ENCODE results near the gene GPC6.

GPC6 gene

GRCh38 chr13:93230261-93230855, 3.8 kb downstream of the GPC6 start:
- no peaks in the 10 kb centered on the region for H3K9me3 ChIP-seq (ENCODE audit: control insufficient read depth in 2 of 2, low read length in 2 of 2)
- peaks cover 0 to 2% of the 10 kb centered on the region in 2 donors for H3K27me3 ChIP-seq (ENCODE audit: control insufficient read depth in 1 of 2, insufficient read depth in 2 of 2, low read length in 2 of 2)
- no peaks in the 10 kb centered on the region for H3K36me3 ChIP-seq (ENCODE audit: control insufficient read depth in 2 of 2, insufficient read depth in 2 of 2, low read length in 2 of 2)
- no peak overlapping the region for H3K27ac ChIP-seq (ENCODE audit: low read length)
- peaks cover 8% of the 10 kb centered on the region for H3K4me1 ChIP-seq (ENCODE audit: control insufficient read depth, insufficient read depth, low read length)
- H3K4me3 ChIP-seq (ENCODE audit: low read length in 2 of 2) = no peak overlapping the region
- H3K9ac ChIP-seq (ENCODE audit: low read length in 2 of 2) = peak overlapping the region in 1 of 2 donors; percentile 90

DNA sequence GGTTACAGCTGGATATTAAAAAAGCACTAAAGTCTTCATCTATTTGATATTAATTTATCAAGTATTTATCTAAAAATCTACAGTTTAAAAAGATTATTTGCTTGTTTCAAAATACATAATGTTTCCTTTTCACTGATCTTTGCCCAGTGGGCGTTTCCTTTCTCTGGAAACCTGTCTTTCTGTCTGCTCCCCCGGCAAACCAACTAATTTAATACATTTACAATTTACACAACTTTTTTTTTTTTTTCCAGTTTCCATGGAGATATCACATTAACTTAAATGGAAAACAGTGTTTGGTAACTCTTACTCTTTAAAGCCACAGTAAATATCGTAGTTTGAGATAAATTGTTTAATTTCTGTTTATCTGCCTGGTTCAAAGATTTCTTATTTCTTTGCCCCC, 5.3 kb downstream of the GPC6 start:
- Histone ChIP-seq H3K4me1 (ENCODE audit: control insufficient read depth, insufficient read depth, low read length) (peaks cover 3% of the 10 kb centered on the region), H3K9me3 (ENCODE audit: control insufficient read depth in 2 of 2, low read length in 2 of 2) (no peaks in the 10 kb centered on the region), H3K9ac (ENCODE audit: low read length in 2 of 2) (no peak overlapping the region), H3K36me3 (ENCODE audit: control insufficient read depth in 2 of 2, insufficient read depth in 2 of 2, low read length in 2 of 2) (no peaks in the 10 kb centered on the region), H3K27ac (ENCODE audit: low read length) (no peak overlapping the region), H3K27me3 (ENCODE audit: control insufficient read depth in 1 of 2, insufficient read depth in 2 of 2, low read length in 2 of 2) (peaks cover 0 to under 1% of the 10 kb centered on the region in 2 donors), H3K4me3 (ENCODE audit: low read length in 2 of 2) (no peak overlapping the region)

GRCh38 chr13:93233997-93234416, 7.4 kb downstream of the GPC6 start:
- no peak overlapping the region for H3K27ac ChIP-seq (ENCODE audit: low read length)
- no peak overlapping the region for H3K4me3 ChIP-seq (ENCODE audit: low read length in 2 of 2)
- no peaks in the 10 kb centered on the region for H3K36me3 ChIP-seq (ENCODE audit: control insufficient read depth in 2 of 2, insufficient read depth in 2 of 2, low read length in 2 of 2)
- no peaks in the 10 kb centered on the region for H3K27me3 ChIP-seq (ENCODE audit: control insufficient read depth in 1 of 2, insufficient read depth in 2 of 2, low read length in 2 of 2)
- H3K4me1 ChIP-seq (ENCODE audit: control insufficient read depth, insufficient read depth, low read length) = no peaks in the 10 kb centered on the region
- peaks cover 0 to 6% of the 10 kb centered on the region in 2 donors for H3K9me3 ChIP-seq (ENCODE audit: control insufficient read depth in 2 of 2, low read length in 2 of 2)
- H3K9ac ChIP-seq (ENCODE audit: low read length in 2 of 2) = no peak overlapping the region

DNA sequence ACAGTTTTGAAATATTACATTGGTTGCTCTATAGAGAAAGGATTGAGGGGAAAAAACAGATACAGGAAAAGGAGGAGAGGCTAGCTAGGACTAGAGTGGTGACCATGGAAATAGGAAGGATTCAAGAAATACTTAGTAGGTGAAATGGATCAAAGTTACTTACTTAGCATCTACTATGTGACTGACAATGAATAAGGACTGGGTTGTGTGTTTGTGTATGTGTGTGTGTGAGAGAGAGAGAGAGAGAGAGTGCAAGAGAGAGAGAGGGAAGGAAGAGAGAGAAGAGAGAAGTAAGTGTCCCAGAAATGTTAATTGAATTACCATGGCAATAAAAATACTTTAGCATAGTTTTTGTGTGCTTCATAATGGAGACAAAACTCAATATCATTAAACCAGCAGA, 7.9 kb downstream of the GPC6 start:
- Histone ChIP-seq H3K36me3 (ENCODE audit: control insufficient read depth in 2 of 2, insufficient read depth in 2 of 2, low read length in 2 of 2) (no peaks in the 10 kb centered on the region), H3K27me3 (ENCODE audit: control insufficient read depth in 1 of 2, insufficient read depth in 2 of 2, low read length in 2 of 2) (no peaks in the 10 kb centered on the region), H3K9ac (ENCODE audit: low read length in 2 of 2) (no peak overlapping the region), H3K27ac (ENCODE audit: low read length) (no peak overlapping the region), H3K4me1 (ENCODE audit: control insufficient read depth, insufficient read depth, low read length) (no peaks in the 10 kb centered on the region), H3K9me3 (ENCODE audit: control insufficient read depth in 2 of 2, low read length in 2 of 2) (peaks cover 0 to 8% of the 10 kb centered on the region in 2 donors), H3K4me3 (ENCODE audit: low read length in 2 of 2) (no peak overlapping the region)

DNA sequence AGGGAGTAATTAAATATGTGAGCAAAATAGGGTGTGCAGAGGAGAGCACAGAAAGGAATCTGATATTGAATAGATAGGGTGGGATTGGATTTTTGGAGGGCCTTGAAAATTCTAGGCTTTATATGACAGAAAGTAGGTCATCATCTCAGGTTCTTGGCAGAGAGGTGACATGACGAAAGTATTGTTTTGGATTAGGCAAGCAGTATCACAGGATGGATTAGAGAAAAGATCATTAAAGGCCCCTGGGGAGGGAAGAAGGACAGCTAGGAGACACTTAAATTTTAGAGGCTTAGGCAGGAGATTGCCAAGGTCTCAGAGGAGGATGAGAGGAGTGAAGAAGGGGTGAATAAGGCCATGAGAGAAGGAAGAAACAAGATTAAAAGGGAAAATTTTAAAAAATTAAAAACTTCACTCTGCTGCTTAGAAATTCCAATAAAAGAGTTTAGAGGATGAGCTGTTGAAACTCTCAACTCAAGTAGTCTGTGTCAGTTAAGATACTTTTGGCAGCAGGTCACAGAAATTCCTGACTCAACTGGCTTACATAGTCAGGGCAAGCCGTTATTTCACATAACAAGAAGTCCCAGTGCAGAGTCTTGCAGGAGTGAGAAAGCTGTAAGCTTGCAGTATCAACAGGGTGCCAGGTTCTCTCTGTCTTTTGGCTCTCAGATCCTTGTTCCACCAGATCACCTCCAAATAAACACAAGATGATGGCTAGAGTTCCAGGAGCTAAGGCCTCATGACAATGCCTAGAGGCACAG, 8.8 kb downstream of the GPC6 start:
- Histone ChIP-seq H3K36me3 (ENCODE audit: control insufficient read depth in 2 of 2, insufficient read depth in 2 of 2, low read length in 2 of 2) (no peaks in the 10 kb centered on the region), H3K9ac (ENCODE audit: low read length in 2 of 2) (no peak overlapping the region), H3K27ac (ENCODE audit: low read length) (no peak overlapping the region), H3K9me3 (ENCODE audit: control insufficient read depth in 2 of 2, low read length in 2 of 2) (peaks cover 0 to 8% of the 10 kb centered on the region in 2 donors), H3K4me1 (ENCODE audit: control insufficient read depth, insufficient read depth, low read length) (no peaks in the 10 kb centered on the region), H3K27me3 (ENCODE audit: control insufficient read depth in 1 of 2, insufficient read depth in 2 of 2, low read length in 2 of 2) (no peaks in the 10 kb centered on the region), H3K4me3 (ENCODE audit: low read length in 2 of 2) (no peak overlapping the region)

DNA sequence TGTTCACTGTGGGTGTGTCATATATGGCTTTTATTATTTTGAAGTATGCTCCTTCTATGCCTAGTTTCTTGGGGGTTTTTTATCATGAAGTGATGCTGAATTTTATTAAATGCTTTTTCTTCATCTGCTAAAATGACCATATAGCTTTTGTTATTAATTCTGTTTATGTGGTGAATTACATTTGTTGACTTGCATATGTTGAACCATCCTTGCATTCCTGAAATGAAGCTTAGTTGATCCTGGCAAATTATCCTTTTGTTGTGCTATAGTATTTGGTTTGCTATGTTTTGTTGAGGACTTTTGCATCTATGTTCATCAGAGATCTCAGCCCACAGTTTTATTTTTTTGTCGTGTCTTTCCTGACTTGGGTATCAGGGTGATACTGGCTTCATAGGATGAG, 12.1 kb downstream of the GPC6 start:
- no peak overlapping the region for H3K9ac ChIP-seq (ENCODE audit: low read length in 2 of 2)
- H3K36me3 ChIP-seq (ENCODE audit: control insufficient read depth in 2 of 2, insufficient read depth in 2 of 2, low read length in 2 of 2) = no peaks in the 10 kb centered on the region
- H3K4me1 ChIP-seq (ENCODE audit: control insufficient read depth, insufficient read depth, low read length) = peaks cover 2% of the 10 kb centered on the region
- no peak overlapping the region for H3K27ac ChIP-seq (ENCODE audit: low read length)
- H3K27me3 ChIP-seq (ENCODE audit: control insufficient read depth in 1 of 2, insufficient read depth in 2 of 2, low read length in 2 of 2) = no peaks in the 10 kb centered on the region
- no peak overlapping the region for H3K4me3 ChIP-seq (ENCODE audit: low read length in 2 of 2)
- H3K9me3 ChIP-seq (ENCODE audit: control insufficient read depth in 2 of 2, low read length in 2 of 2) = peaks cover 0 to 8% of the 10 kb centered on the region in 2 donors

GRCh38 chr13:93243375-93244063, 16.9 kb downstream of the GPC6 start:
- Histone ChIP-seq H3K4me1 (ENCODE audit: control insufficient read depth, insufficient read depth, low read length) (peaks cover 11% of the 10 kb centered on the region), H3K36me3 (ENCODE audit: control insufficient read depth in 2 of 2, insufficient read depth in 2 of 2, low read length in 2 of 2) (no peaks in the 10 kb centered on the region), H3K9me3 (ENCODE audit: control insufficient read depth in 2 of 2, low read length in 2 of 2) (peaks cover 0 to 5% of the 10 kb centered on the region in 2 donors), H3K27me3 (ENCODE audit: control insufficient read depth in 1 of 2, insufficient read depth in 2 of 2, low read length in 2 of 2) (no peaks in the 10 kb centered on the region), H3K4me3 (ENCODE audit: low read length in 2 of 2) (peak overlapping the region; percentile 74 to 76), H3K9ac (ENCODE audit: low read length in 2 of 2) (no peak overlapping the region), H3K27ac (ENCODE audit: low read length) (no peak overlapping the region)

- Histone ChIP-seq H3K9me3 (ENCODE audit: control insufficient read depth in 2 of 2, low read length in 2 of 2) (no peaks in the 10 kb centered on the region), H3K4me3 (ENCODE audit: low read length in 2 of 2) (peak overlapping the region; percentile 74 to 76), H3K36me3 (ENCODE audit: control insufficient read depth in 2 of 2, insufficient read depth in 2 of 2, low read length in 2 of 2) (no peaks in the 10 kb centered on the region), H3K27ac (ENCODE audit: low read length) (no peak overlapping the region), H3K9ac (ENCODE audit: low read length in 2 of 2) (peak overlapping the region; percentile 12 to 30), H3K4me1 (ENCODE audit: control insufficient read depth, insufficient read depth, low read length) (peaks cover 11% of the 10 kb centered on the region), H3K27me3 (ENCODE audit: control insufficient read depth in 1 of 2, insufficient read depth in 2 of 2, low read length in 2 of 2) (no peaks in the 10 kb centered on the region)
Measured at GRCh38 chr13:93244141-93244917, 17.7 kb downstream of the GPC6 start.

- no peaks in the 10 kb centered on the region for H3K27me3 ChIP-seq (ENCODE audit: control insufficient read depth in 1 of 2, insufficient read depth in 2 of 2, low read length in 2 of 2)
- peak overlapping the region in 1 of 2 donors; percentile 30 for H3K9ac ChIP-seq (ENCODE audit: low read length in 2 of 2)
- H3K36me3 ChIP-seq (ENCODE audit: control insufficient read depth in 2 of 2, insufficient read depth in 2 of 2, low read length in 2 of 2) = no peaks in the 10 kb centered on the region
- H3K27ac ChIP-seq (ENCODE audit: low read length) = no peak overlapping the region
- peak overlapping the region; percentile 74 to 76 for H3K4me3 ChIP-seq (ENCODE audit: low read length in 2 of 2)
- no peaks in the 10 kb centered on the region for H3K9me3 ChIP-seq (ENCODE audit: control insufficient read depth in 2 of 2, low read length in 2 of 2)
- H3K4me1 ChIP-seq (ENCODE audit: control insufficient read depth, insufficient read depth, low read length) = peaks cover 11% of the 10 kb centered on the region
Measured at GRCh38 chr13:93244918-93245280, 18.3 kb downstream of the GPC6 start.

- Histone ChIP-seq H3K9ac (ENCODE audit: low read length in 2 of 2) (no peak overlapping the region), H3K9me3 (ENCODE audit: control insufficient read depth in 2 of 2, low read length in 2 of 2) (no peaks in the 10 kb centered on the region), H3K4me1 (ENCODE audit: control insufficient read depth, insufficient read depth, low read length) (peaks cover 11% of the 10 kb centered on the region), H3K4me3 (ENCODE audit: low read length in 2 of 2) (no peak overlapping the region), H3K27ac (ENCODE audit: low read length) (no peak overlapping the region), H3K36me3 (ENCODE audit: control insufficient read depth in 2 of 2, insufficient read depth in 2 of 2, low read length in 2 of 2) (no peaks in the 10 kb centered on the region), H3K27me3 (ENCODE audit: control insufficient read depth in 1 of 2, insufficient read depth in 2 of 2, low read length in 2 of 2) (no peaks in the 10 kb centered on the region)
Measured at GRCh38 chr13:93246069-93246468, 19.5 kb downstream of the GPC6 start.
